DMS79 (cell line): ENCODE data around the gene LGALS3.
"Not testable (repeated sequence)": the region's sequence is repeated elsewhere in the genome, so short reads cannot be mapped to it uniquely, and the experiment has no call there.

Source experiments
- DNase-seq: peaks from one replicate; lab custom pipeline; 2025; lab: John Stamatoyannopoulos, UW

LGALS3 gene

DNA sequence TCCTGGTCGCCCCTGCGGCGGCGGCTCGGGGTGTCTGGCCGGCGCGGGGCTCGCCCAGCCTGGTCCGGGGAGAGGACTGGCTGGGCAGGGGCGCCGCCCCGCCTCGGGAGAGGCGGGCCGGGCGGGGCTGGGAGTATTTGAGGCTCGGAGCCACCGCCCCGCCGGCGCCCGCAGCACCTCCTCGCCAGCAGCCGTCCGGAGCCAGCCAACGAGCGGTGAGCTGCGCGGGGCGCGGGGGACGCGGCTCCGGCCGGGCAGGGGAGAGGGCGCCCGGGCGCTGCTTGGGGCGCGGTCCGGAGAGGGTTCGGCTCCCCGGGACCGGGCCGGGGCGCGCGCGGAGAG, at the start of gene LGALS3:
Gene LGALS3 (plus strand): TSS at position 167 of the 342 bp plus-strand sequence. CDS start 8,122 bp downstream, outside the sequence.
- DNase-seq = no peak

DNA sequence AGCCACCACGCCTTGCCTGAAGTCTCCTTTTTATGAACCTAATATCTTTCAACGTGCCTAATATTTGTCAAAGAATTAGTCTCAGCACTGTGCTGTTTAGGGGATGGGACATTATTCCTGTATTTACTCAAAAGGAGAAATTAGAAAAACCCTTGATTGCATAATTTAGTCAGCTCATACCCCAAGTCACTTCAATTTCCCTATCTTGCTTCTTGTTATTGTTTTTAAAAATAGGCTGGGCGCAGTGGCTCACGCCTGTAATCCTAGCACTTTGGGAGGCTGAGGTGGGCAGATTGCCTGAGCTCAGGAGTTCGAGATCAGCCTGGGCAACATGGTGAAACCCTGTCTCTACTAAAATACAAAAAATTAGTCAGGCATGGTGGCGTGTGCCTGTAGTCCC, 49.1 kb upstream of the LGALS3 start:
- DNase-seq = not testable (repeated sequence)

DNA sequence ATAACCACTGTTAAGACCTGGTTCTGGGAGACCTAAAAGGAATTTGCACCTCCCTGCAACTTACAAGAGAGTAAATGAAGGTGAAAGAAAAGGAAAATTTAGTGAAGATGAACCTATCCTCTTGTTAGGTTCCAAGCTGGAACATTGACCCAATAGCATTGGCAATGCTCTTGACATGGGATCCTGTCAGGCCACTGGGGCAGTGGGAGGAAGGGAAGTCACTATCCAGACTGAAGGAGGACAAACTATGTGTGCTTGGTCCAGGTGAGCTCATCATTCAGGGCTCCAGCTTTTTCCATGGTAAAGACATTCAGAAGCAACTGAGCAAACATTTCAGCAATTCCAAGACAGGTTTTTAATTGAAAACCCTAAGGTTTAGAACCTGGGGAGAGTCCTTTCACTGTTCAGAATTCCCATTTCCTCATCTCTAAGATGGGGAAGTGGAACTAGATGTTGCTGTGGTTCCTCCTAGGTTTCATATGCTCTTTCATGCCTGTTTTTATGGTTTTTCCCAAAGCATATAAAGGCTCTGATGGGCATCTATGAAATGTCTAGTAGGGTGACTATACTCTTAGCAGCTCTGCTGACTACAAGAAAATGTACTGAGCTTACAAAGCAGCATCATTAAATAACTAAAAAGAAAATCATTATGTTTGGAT, 44.5 kb upstream of the LGALS3 start:
- no peak for DNase-seq

DNA sequence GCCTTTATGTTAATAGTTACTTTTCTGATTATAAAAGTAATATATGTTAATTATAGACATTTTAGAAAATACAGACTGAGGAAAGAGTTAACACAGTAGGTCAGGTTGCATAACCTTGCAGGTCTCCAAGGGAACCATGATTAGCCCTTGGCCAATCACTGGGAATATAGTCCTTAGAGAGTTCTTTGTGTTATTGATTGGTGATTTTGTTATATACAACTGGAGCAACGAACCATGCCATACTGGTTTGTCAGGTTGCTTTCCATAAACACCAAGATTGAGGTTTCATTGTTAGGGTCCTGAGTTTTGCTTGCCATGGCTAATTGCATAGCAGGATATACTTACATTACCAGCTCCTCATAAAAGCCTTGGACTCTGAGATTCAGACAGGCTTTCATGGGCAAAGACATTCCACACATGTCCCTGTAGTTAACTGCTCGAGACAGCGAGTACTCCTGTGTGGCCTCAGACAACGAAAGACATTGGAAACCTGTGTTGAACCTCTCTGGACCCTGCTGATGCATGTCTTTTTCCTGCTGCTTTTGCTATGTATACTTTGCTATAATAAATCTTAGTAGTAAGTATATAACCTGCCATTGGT, 43.9 kb upstream of the LGALS3 start:
- DNase-seq = peak; percentile 34

DNA sequence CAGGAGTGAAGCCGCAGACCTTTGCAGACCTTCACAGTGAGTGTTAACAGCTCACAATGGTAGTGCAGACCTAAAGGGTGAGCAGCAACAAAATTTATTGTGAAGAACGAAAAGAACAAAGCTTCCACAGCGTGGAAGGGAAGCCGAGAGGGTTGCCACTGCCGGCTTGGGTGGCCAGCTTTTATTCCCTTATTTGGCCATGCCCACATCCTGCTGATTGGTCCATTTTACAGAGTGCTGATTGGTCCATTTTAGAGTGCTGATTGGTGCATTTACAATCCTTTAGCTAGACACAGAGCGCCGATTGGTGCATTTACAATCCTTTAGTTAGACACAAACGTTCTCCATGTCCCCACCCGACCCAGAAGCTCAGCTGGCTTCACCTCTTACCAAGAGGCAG, 42.1 kb upstream of the LGALS3 start:
- no peak for DNase-seq

DNA sequence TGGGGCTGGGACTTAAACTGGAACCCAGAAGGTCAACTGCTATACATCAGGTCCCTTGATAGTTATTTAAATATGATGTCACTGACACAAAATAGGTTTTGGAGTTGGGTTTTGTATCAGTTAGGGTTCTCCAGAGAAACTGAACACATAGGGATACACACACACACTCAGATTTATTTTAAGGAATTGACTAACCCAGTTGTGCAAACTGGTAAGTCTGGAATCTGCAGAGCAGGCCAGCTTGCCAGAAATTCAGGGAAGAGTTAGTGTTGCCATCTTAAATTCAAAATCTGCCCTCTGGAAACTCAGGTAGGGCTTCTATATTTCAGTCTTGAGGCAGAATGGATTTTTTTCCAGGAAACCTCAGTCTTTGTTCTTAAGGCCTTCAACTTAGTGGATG, 40.7 kb upstream of the LGALS3 start:
- no peak for DNase-seq

DNA sequence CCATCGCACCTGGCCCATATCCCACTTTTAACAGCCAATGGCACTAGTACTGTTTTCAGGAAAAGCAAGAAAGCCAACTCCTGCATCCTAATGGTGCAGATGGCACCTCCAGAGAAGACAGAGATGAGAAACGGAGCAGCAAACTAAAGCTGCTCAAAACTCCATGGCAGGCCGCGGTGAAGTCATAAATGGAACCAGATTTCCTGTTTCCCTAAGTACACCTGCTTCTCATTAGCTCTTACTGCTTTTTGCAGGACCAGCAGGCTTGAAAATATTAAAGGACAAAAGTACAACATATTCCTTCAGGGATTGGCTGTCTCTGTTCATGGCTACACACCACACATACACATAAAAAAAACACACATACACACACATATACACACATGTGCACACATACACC, 36.7 kb upstream of the LGALS3 start:
- DNase-seq = no peak

DNA sequence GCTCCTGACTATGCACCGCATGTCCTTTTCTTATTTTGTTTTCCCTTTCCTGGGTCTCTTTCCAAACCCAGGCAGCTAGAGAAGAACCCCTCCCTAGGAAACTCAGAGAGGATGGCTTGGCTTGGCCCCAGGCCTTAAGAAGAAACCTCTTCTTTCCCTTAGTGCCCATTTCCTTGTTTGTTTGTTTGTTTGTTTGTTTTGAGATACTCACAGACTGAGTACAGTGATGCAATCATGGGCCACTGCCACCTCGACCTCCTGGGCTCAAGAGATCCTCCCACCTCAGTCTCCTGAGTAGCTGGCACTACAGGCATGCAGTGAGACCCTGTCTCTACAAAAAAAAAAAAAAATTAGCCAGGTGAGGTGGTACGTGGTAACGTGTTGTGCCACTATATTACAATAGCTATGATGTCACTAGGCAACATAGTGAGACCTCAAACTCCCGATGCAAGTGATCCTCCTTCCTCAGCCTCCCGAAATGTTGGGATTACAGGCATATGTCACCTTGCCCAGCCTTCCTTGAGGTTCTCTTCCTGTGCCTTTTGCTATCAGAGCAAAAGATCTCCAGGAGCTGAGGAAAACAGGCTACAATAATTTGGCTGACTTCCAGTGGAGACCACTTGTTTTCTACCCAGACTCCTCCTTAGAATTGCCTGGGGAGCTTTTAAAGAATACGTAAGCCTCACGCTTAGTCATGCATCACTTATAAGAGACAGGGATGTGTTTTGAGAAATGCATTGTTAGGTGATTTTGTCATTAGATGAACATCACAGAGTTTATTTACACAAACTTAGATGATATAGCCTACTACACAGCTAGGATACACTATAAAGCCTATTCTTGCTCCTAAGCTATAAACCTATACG, 34.5 kb upstream of the LGALS3 start:
- peak; percentile 96 for DNase-seq

DNA sequence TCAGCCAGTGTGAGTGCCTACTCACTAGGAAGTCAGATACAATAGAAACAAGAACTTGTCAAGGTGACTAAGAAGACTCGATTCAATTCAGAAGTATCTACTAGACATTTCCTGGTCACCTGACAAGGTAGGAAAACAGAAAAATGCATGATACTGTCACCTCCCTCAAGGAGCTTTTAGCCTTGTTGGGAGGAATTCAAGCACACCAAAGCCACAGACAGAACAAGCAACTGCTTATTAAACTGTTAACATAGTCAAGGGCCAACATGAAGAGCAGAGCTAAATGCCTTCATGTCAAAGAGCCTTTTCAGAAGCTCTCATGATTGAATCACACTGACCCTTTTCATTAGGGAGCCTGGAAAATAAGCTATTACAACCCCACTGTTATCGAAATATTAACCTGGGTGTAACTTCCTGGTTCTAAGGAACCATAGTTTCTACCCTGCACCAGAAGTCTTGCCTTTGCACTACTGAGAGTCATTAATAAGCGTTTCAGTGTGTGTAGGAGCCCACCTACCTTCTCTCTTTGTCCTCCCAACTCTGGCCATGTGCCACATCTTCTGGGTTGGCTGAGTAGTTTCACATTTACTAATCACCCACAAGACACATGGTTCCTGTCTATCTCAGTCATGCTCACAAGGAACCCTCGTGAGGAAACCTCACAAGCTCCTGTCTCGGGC, 31.0 kb upstream of the LGALS3 start:
- peak; percentile 93 for DNase-seq

DNA sequence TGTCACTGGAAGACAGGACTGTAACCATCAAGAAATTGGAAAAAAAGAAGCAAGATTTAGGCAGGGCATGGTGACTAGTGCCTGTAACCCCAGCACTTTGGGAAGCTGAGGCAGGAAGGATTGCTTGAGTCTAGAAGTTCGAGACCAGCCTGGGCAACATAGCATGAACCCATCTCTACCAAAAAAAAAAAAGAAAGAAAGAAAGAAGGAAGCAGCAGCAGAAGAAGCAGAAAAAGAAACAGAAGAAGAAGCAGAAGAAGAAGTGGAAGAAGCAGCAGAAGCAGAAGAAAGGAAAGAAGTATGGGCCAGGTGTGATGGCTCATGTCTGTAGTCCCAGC, 30.5 kb upstream of the LGALS3 start:
- DNase-seq = no peak

DNA sequence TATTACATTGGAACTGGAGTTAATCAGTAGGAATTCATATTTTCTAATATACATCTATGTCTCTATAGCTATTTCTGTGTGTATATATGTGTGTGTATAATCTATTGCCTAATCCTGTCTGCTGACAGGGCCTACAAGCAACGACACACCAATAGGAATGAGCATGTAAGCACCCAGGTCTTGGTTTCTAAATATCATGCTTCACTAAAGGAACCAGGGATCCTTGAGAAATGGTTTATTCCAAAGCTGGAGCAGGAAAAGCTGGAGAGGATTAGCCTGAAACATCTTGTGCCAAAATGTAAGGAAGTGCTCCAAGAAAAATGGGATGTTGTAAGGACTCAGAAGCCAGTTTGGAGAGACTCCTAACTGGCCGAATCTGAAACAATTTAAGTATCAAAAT, 29.3 kb upstream of the LGALS3 start:
- DNase-seq = no peak

DNA sequence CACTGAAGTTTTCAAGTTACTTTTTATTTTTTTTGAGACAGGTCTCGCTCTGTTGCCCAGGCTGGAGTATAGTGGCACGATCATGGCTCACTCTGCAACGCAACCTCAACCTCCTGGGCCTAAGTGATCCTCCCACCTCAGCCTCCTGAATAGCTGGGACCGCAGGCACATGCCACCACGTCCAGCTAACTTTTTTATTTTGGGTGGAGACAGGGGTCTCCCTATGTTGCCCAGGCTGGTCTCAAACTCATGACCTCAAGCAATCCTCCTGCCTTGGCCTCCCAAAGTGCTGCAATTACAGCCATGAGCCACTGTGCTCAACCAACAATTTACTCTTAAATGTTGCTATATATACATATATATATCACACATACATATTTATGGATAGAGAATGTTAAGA, 27.4 kb upstream of the LGALS3 start:
- DNase-seq = no peak

DNA sequence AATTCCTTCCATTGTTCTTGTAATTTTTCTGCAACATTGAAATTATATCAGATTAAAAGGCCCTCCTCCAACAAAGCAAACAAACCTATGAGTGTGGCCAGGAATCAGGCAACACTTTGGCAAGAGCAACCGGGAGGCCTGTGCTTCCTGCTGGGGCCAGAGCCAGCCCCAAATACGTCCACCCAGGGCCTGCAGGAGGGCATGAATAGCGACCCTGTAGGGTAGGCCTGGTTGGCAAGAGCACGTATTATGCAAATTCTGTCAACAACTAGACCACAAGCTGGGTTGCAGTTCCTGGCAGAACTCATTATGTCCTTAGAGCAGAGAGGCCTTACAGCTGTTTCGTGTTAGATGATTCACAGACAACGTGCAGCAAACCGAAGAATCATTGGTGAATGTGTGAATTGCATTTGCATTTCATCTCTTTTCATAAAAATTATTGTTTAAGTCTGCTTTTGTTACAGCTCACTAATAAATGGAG, 26.9 kb upstream of the LGALS3 start:
- DNase-seq = peak; percentile 85

DNA sequence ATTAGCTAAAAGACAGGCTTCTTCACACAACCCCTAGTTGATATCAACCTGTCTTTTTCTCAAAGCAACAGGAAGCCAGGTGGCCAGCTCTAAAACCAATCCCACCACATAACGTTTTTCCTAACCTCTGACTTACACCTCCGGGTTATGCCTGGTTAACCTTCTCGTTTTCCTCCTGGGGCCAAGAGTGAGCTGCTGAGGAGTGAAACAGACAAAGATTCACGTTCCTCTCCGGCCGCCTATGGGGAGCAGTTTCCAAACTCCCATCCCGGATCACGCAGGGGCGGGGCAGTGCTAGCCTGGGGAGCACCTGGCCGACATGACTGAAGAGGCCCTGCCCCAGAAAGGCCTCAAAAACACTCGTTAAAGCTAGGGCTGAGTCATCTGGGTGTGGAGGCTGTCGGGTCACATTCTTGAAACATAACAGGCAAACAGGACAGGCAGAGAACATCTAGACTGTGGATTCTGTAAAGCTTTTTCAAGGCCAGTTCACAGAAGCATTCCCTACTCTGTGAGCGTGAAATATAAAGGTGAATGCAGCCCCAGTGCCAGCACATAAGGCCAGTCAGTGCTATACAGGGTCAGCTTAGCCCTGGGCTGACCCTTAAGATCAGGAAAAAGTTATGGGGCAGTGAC, 25.9 kb upstream of the LGALS3 start:
- DNase-seq = peak; percentile 78

DNA sequence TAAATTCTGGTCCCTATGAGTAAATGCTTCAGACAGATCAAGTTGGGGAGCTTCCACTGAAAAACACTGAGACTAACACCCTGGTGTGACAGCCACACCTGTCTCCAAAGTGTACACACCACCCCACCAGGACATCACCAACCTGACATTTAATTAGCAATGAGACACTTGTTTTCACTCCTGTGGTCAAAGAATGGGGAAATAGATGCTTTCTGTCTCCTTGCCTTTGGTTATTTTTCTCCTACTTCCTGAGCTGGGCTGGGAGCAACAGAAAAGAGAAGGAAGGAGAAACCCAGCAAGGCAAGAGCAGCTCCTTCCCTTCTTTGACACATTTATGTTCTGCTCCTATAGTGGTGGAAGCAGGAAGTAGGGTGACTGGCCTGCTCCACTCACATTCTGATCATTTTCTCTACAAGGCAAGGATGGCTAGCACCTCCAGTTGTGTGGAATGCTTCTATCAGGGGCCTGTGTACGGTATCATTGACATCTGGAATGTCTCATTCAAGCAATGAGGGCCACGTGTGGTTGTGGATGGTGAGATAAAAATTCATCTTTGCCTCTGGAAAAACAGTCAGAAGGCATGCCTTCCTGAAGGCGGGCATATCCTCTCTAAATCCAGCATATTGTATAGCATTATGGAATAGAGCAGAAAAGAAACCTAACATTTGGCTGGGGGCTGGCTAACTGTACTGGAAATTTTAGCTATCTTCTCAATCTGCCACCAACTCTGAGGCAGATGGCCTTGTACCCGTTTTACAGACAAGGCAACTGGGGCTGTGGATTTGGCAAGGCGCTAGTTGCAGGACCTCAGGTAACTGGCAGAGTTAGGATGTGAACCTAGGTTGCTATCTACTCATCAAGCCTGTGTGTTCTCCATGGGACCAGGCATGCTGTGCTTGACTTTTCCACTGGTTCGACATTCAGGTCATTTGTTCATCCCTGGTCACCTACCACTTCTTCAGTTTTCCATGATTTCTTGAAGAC, 24.8 kb upstream of the LGALS3 start:
- no peak for DNase-seq

DNA sequence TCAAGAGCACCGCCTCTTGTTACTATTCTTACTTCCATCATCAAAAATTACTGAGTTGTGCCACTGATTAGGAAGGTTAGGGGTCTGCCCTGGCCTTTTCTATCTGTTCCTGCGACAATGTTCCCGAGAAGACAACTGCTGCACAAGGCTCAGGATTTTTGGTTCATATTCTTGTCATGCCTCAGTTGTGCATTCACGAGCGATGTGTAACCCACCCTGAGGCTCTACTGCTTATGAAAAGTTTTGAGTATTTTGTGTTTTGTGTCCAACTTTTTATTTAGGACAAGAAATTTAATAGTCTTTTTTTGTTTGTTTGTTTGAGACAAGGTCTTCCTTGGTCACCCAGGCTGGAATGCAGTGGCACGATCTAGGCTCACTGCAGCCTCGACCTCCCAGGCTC, 23.1 kb upstream of the LGALS3 start:
- DNase-seq = no peak

DNA sequence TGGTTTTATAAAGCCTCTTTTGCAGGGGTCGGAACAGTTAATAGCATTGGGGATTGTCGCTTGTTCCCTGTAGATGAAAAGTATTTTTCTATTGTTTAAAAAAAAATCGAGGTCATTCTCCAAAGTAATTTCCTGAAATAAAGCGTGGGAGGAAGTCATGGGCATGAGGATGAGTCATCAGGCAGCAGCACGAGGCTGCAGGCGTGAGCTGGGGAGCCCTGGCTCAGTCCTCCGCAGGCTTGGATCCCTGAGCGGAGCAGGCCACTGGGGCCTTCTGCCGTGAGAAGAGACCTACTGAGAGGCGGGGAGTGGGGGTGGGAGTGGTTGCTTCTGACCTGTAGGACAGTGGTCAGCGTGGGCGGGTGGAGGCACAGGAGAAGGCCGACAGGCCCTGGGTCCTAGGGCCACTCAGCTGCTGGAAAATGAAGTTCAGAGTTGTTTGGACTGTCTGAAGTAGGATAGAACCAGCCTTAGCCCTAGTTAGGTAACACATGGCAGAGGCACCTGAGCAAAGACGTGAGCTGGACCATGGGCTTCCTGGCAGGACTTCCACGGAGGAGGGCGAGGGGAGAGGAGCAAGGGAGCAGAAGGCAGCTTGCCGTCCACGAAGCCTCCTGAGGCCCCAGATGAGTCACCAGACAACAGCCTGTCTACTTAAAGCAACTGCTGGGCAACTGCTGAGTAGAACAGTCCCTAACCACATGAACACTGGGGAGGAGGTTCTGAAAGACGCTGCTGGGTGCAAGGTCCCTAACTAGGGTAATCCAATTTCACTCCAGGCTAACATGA, 21.1 kb upstream of the LGALS3 start:
- DNase-seq = no peak

DNA sequence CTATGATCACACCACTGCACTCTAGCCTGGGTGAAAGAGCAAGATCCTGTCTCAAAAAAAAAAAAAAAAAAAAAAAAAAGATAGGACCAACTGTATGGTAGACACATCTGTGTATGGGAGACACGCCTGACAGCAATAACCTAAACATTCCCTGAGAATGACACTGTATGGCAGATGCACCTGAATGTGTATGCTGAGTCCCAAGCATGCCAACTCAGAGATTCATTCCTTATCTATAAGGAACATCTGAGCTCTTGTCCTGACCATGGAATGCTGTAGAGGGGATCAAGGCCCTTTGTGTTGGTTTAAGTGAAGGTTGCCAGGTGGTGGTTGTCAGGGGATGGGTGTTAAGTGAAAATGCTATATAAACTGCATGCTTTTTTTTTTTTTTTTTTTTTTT, 19.2 kb upstream of the LGALS3 start:
- DNase-seq = no peak

DNA sequence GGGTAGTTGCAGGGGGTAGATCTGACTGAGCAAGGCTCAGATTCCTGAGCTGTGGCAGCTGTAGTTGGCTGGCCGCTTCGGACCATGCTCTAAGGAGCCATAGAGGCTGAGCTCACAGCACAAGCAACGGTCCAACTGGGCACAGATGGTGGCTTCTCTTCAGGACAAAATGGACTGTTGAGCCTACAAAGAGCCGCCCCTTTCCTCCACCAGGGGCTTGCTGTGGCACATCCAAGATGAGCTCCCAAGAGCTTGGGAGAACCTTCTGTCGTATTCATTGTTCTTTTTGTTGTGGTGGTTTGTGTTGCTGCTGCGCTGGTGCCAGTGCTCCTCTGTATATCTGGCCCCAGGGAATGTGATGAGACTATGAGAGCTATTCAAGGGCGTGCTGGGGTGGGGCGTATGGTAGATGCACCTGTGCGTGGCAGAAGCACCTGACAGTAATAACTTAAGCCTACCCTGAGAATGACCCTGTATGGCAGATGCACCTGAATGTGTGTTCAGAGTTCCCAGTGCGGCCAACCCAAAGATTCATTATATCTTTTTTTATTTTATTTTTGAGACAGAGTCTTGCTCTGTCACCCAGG, 17.8 kb upstream of the LGALS3 start:
- DNase-seq = no peak

DNA sequence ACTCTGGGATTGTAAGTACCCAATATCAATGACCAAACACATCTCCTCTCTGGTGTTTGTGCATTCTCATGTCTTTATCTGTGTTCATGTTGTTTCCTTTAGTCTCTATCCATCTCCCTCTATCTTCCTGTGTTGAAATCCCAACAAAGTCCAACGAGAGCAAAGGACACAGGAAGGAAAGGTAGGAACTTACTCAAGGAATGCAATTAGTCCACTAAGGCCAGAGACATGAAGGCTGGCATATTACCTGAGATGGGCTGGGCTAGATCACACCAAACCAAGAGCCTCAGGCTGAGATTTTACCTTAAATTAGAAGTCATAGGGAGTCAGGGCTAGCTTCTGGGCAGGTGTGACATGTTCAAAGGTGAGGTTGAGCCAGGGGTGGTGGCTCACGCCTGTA, 14.3 kb upstream of the LGALS3 start:
- no peak for DNase-seq
